B cell (primary cell): Measurements from ENCODE around the gene ATP1B4. TPM values are rescaled to one million over a fixed set of nuclear protein-coding genes. Genes with fewer than 3 reads are reported as not detected.
A peak's percentile ranks its signal among the peaks of the same experiment; 100 is the strongest.

Experiments used
- ATAC-seq: fragments of 200-7000 bp; cut with Tn5 transposase; one replicate; pipeline ENCODE4 v1.10.0; 2021; ENCODE audit warnings: low read depth, mild to moderate bottlenecking, moderate number of reproducible peaks, moderate library complexity
- CTCF ChIA-PET: fragments of 350-600 bp; sonication (Branson Sonifier 250); formaldehyde crosslinking; loops from one replicate; lab custom pipeline; 2021; ENCODE audit warnings: antibody characterized with exemption, inconsistent platforms; lab: Charles Lee
- POLR2A ChIA-PET: fragments of 350-600 bp; sonication (Branson Sonifier 250); formaldehyde crosslinking; loops from one replicate; lab custom pipeline; 2021; ENCODE audit warnings: antibody characterized with exemption; lab: Charles Lee
- DNase-seq: peaks from one replicate; pipeline ENCODE4 v3.0.0; 2013
- H2AFZ ChIP-seq: 2 replicates; pipeline ENCODE4 v1.6.1; 2012; ENCODE audit warnings: mild to moderate bottlenecking, low read depth, low read length; ENCODE audit not compliant: insufficient read depth, poor library complexity, severe bottlenecking
- H3K27ac ChIP-seq, 2 donors: 1 replicate in 1 of 2; 2 replicates in 1 of 2; pipeline ENCODE4 v1.5.1; 2012 to 2013; ENCODE audit warnings: low read length in 2 of 2, mild to moderate bottlenecking in 2 of 2, moderate library complexity in 1 of 2
- H3K27me3 ChIP-seq, 4 experiments: fragments of 200-600 bp in 1 of 4; sonication (generic) in 1 of 4; replicated peaks in 1 of 4; 1 replicate in 2 of 4; 2 replicates in 2 of 4; pipeline versions ENCODE4 v1.6.1 to v1.7.0; 2013 to 2016; ENCODE audit warnings: low read length in 3 of 4, mild to moderate bottlenecking in 2 of 4, mixed read lengths in 1 of 4, moderate library complexity in 1 of 4; ENCODE audit not compliant: insufficient read depth in 4 of 4, control insufficient read depth in 3 of 4; ENCODE audit errors: control extremely low read depth in 1 of 4
- H3K36me3 ChIP-seq, 2 experiments: replicated peaks in 1 of 2; 1 replicate in 1 of 2; 2 replicates in 1 of 2; pipeline versions ENCODE4 v1.6.1 to v1.7.1; 2013; ENCODE audit warnings: low read length in 1 of 2; ENCODE audit not compliant: insufficient read depth in 2 of 2, control insufficient read depth in 1 of 2; ENCODE audit errors: control extremely low read depth in 1 of 2, extremely low read depth in 1 of 2
- H3K4me1 ChIP-seq, 2 donors: fragments of 200-600 bp in 1 of 2; sonication (generic) in 1 of 2; 1 replicate in 1 of 2; 2 replicates in 1 of 2; pipeline versions ENCODE4 v1.5.1 to v1.6.1; 2013 to 2017; ENCODE audit warnings: low read length in 2 of 2; ENCODE audit not compliant: control insufficient read depth in 2 of 2, insufficient read depth in 2 of 2
- H3K4me2 ChIP-seq: replicated peaks from 2 replicates; pipeline ENCODE3; 2012; ENCODE audit warnings: mild to moderate bottlenecking, low read depth, low read length; ENCODE audit not compliant: poor library complexity, severe bottlenecking
- H3K4me3 ChIP-seq, 5 experiments: fragments of 200-600 bp in 1 of 5; sonication (generic) in 1 of 5; 1 replicate in 3 of 5; 2 replicates in 2 of 5; pipeline versions ENCODE4 v1.5.1 to v1.7.0; 2011 to 2016; ENCODE audit warnings: low read length in 4 of 5, mild to moderate bottlenecking in 4 of 5, low read depth in 2 of 5, control low read depth in 1 of 5, moderate library complexity in 1 of 5; ENCODE audit not compliant: insufficient read depth in 1 of 5; ENCODE audit errors: control extremely low read depth in 1 of 5, extremely low read depth in 1 of 5
- H3K79me2 ChIP-seq: fragments of 200-600 bp; sonication (generic); one replicate; pipeline ENCODE4 v1.6.0; 2016; ENCODE audit warnings: low read length; ENCODE audit not compliant: control insufficient read depth, insufficient read depth
- H3K9ac ChIP-seq: fragments of 200-600 bp; sonication (generic); 2 replicates; pipeline ENCODE4 v1.6.1; 2017; ENCODE audit warnings: mild to moderate bottlenecking, low read length, moderate library complexity
- H3K9me3 ChIP-seq, 3 donors: one replicate each; pipeline versions ENCODE4 v1.6.1 to v1.7.1; 2013; ENCODE audit warnings: low read length in 2 of 3; ENCODE audit not compliant: control insufficient read depth in 2 of 3, insufficient read depth in 1 of 3; ENCODE audit errors: control extremely low read depth in 1 of 3
- H4K20me1 ChIP-seq: 2 replicates; pipeline ENCODE4 v1.6.0; 2012; ENCODE audit warnings: mild to moderate bottlenecking, low read length; ENCODE audit not compliant: insufficient read depth, control insufficient read depth, poor library complexity, severe bottlenecking
- H3K27ac Mint-ChIP-seq: one replicate; pipeline ENCODE4 v1.8.0; 2021; ENCODE audit warnings: mixed read lengths
- H3K27me3 Mint-ChIP-seq: one replicate; pipeline ENCODE4 v1.8.0; 2021; ENCODE audit warnings: mixed read lengths
- H3K4me1 Mint-ChIP-seq: one replicate; pipeline ENCODE4 v1.8.0; 2021; ENCODE audit warnings: mixed read lengths
- H3K4me3 Mint-ChIP-seq: one replicate; pipeline ENCODE4 v1.8.0; 2021; ENCODE audit warnings: mixed read lengths
- H3K9me3 Mint-ChIP-seq: one replicate; pipeline ENCODE4 v1.8.0; 2022; ENCODE audit warnings: mixed read lengths; ENCODE audit not compliant: insufficient read depth
- EZH2 ChIP-seq: IDR thresholded peaks from 2 replicates; pipeline ENCODE4 v1.6.1; 2012; ENCODE audit warnings: borderline replicate concordance, low read depth, mild to moderate bottlenecking, moderate library complexity, low read length; ENCODE audit not compliant: insufficient read depth, poor library complexity, severe bottlenecking
- WGBS: methylation state at CpG from one replicate; pipeline ENCODE4 v1.1.5; 2013; ENCODE audit warnings: missing lambda C conversion rate; ENCODE audit not compliant: insufficient coverage; 5-methylcytosine and 5-hydroxymethylcytosine counted together
- intact Hi-C: fragments of 100-400 bp; cut with micrococcal nuclease; formaldehyde crosslinking; loops from one replicate; pipeline ENCODE4 v1.10.0; 2022
- polyA plus RNA-seq: library from polyadenylated mRNA; depleted of rRNA; stranded (reverse); fragments of >200 nt; gene quantifications from 2 replicates; pipeline ENCODE4 v1.2.3, GENCODE V29; 2012
- total RNA-seq, 2 donors: library from RNA; stranded (reverse); fragments of 120-200 nt in 1 of 2; gene quantifications; 1 replicate in 1 of 2; 2 replicates in 1 of 2; pipeline versions ENCODE4 v1.2.3 to v1.2.4, GENCODE V29; 2013 to 2022
- TF ChIP-seq, protein P1 (sequence below): fragments of 200-600 bp; IDR thresholded peaks from one replicate; pipeline ENCODE4 v1.8.0; 2022; ENCODE audit warnings: antibody characterized with exemption, mild to moderate bottlenecking

The ATP1B4 gene
- total and polyA plus RNA-seq, 2 donors (not counting 1 experiment from before 2014, with no cell fraction given): not detected

DNA sequence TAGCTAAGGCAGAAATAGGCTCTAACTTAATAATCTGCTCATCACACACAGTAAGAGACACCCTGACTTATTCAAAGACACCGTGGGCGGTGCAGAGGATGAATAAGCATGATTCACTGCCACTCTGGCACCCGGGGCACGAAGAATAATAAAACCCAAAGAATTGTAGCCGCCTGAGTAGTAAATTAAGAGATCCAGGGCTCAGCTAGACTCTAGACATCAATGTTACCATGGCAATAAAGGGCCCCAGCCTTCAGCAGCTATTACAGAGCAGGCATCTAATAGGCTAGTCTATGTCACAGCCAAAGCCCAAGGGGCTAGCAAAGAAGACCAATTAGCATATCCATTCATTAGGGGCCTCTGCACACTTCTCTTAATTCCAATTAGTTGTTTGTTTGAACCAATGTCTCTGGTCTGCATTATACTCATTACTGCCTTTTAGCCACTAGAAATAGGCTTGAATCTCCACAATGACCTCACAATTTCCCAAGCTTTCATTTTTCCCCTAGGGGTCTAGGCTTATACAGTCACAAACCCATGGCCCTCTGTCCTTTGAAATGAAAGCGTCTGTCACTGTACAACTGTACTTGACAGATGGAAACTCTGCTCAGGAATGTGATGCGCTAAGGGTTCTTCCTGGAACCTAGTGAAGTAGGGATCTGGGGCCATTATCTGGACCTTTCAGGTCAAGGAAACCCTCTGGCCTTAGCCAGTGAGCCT, 3.0 kb upstream of the ATP1B4 start:
- no peak overlapping the region for H3K4me3 ChIP-seq
- no peak overlapping the region for H2AFZ ChIP-seq
- no peak overlapping the region for H3K9ac ChIP-seq
- no peak overlapping the region for H3K4me2 ChIP-seq
- H3K79me2 ChIP-seq: no peaks in the 10 kb centered on the region
- 89% methylated on average over 4 of the region's 7 CpGs for WGBS
- H3K27me3 ChIP-seq: peaks cover 0 to 3% (median 0%) of the 10 kb centered on the region in 4 experiments
- ChIA-PET CTCF (no interaction called here), POLR2A (no interaction called here)
- DNase-seq: no peak
- H3K4me1 Mint-ChIP-seq: peaks cover 2% of the 10 kb centered on the region
- no peaks in the 10 kb centered on the region for H3K36me3 ChIP-seq
- H3K4me1 ChIP-seq: no peaks in the 10 kb centered on the region
- no peak overlapping the region for H3K4me3 Mint-ChIP-seq
- H3K9me3 Mint-ChIP-seq: no peaks in the 10 kb centered on the region
- intact Hi-C loops: no loop called here
- H3K27me3 Mint-ChIP-seq: no peaks in the 10 kb centered on the region
- no peak overlapping the region for H3K27ac Mint-ChIP-seq
- H3K9me3 ChIP-seq: no peaks in the 10 kb centered on the region
- no peak overlapping the region for H3K27ac ChIP-seq
- ATAC-seq: no peak
- TF ChIP-seq EZH2: no peak
- no peaks in the 10 kb centered on the region for H4K20me1 ChIP-seq

DNA sequence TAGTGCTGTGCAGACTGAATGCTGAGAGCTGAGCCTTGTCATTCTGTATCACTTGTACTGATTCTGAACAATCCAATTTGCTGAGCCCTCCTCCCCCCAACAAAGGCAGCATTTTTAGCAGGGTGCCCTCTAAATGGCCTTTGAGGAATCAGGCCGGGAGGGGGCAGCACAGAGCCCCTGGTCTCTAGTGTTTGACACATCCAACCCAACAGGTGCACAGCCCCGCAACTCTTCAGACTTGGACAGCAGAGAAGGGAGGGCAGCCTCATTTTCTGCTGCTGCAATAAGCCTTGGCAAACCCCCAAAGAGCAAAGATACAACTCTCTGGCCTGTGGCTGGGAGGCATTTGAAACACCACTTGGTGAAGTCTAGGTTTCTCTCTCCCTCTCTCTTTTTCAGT, 3.4 kb downstream of the ATP1B4 start:
- no peak overlapping the region for H3K27ac ChIP-seq
- no peak overlapping the region for H2AFZ ChIP-seq
- peaks cover 0 to 2% of the 10 kb centered on the region in 2 donors for H3K4me1 ChIP-seq
- H4K20me1 ChIP-seq: no peaks in the 10 kb centered on the region
- Mint-ChIP-seq H3K9me3 (no peaks in the 10 kb centered on the region), H3K27ac (no peak overlapping the region), H3K4me1 (peaks cover 5% of the 10 kb centered on the region), H3K4me3 (no peak overlapping the region), H3K27me3 (no peaks in the 10 kb centered on the region)
- ChIA-PET CTCF (interaction anchor here (1.1 to 1.2 kb wide), 2 partner anchors 85 to 97 kb away, joined by 3 read pairs; no protein-coding TSS in a partner anchor), POLR2A (no interaction called here)
- peaks cover 0 to 3% (median 0%) of the 10 kb centered on the region in 4 experiments for H3K27me3 ChIP-seq
- H3K4me3 ChIP-seq: no peak overlapping the region
- TF ChIP-seq, protein P1, sequence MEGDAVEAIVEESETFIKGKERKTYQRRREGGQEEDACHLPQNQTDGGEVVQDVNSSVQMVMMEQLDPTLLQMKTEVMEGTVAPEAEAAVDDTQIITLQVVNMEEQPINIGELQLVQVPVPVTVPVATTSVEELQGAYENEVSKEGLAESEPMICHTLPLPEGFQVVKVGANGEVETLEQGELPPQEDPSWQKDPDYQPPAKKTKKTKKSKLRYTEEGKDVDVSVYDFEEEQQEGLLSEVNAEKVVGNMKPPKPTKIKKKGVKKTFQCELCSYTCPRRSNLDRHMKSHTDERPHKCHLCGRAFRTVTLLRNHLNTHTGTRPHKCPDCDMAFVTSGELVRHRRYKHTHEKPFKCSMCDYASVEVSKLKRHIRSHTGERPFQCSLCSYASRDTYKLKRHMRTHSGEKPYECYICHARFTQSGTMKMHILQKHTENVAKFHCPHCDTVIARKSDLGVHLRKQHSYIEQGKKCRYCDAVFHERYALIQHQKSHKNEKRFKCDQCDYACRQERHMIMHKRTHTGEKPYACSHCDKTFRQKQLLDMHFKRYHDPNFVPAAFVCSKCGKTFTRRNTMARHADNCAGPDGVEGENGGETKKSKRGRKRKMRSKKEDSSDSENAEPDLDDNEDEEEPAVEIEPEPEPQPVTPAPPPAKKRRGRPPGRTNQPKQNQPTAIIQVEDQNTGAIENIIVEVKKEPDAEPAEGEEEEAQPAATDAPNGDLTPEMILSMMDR: peak; percentile 45
- no peak for TF ChIP-seq EZH2
- no peak for ATAC-seq
- H3K9me3 ChIP-seq: no peaks in the 10 kb centered on the region
- DNase-seq: peak; percentile 35
- no peak overlapping the region for H3K9ac ChIP-seq
- H3K79me2 ChIP-seq: no peaks in the 10 kb centered on the region
- no peaks in the 10 kb centered on the region for H3K36me3 ChIP-seq
- intact Hi-C loops: no loop called here
- no peak overlapping the region for H3K4me2 ChIP-seq
- WGBS: 20% methylated on average over 1 of the region's 2 CpGs
